Body of pancreas (tissue), 4 donors: ENCODE measurements around the gene PTPRN2. TPM values are rescaled to one million over a fixed set of nuclear protein-coding genes. Genes with fewer than 3 reads are reported as not detected.

ENCODE experiments used
- ATAC-seq: fragments of 150-250 bp; one replicate; pipeline ENCODE4 v1.9.1; 2016
- DNase-seq, 4 donors: peaks; one replicate each; pipeline ENCODE4 v3.0.0-alpha.2; 2019
- H3K27ac ChIP-seq, 4 donors: fragments of 200-600 bp; sonication (generic); 1 replicate in 3 of 4; 2 replicates in 1 of 4; pipeline versions ENCODE4 v1.5.1 to v1.6.1; 2016 to 2019; ENCODE audit warnings: mild to moderate bottlenecking in 1 of 4, mixed read lengths in 1 of 4, moderate library complexity in 1 of 4
- H3K27me3 ChIP-seq, 2 donors: fragments of 200-600 bp; sonication (generic); one replicate each; pipeline ENCODE4 v1.6.0; 2016; ENCODE audit warnings: mild to moderate bottlenecking in 1 of 2
- H3K36me3 ChIP-seq, 2 donors: fragments of 200-600 bp; sonication (generic); replicated peaks in 1 of 2; 2 replicates each; pipeline ENCODE4 v1.5.1; 2016; ENCODE audit warnings: low read depth in 2 of 2; ENCODE audit not compliant: insufficient read depth in 1 of 2
- H3K4me1 ChIP-seq: fragments of 200-600 bp; sonication (generic); one replicate; pipeline ENCODE4 v1.6.0; 2016
- H3K4me3 ChIP-seq, 2 donors: fragments of 200-600 bp; sonication (generic); 1 replicate in 1 of 2; 2 replicates in 1 of 2; pipeline ENCODE4 v1.5.1; 2016 to 2019
- H3K9me3 ChIP-seq, 3 donors: fragments of 200-600 bp; sonication (generic); 1 replicate in 2 of 3; 2 replicates in 1 of 3; pipeline ENCODE4 v1.5.1; 2016
- POLR2A ChIP-seq, 3 donors: fragments of 450-650 bp; IDR thresholded peaks; one replicate each; pipeline ENCODE4 v1.6.1; 2016; ENCODE audit warnings: antibody characterized with exemption in 3 of 3, mild to moderate bottlenecking in 2 of 3
- WGBS, 2 donors: methylation state at CpG; one replicate each; pipeline ENCODE4 v1.1.5; 2017; 5-methylcytosine and 5-hydroxymethylcytosine counted together
- intact Hi-C: fragments of 100-400 bp; cut with DNase I; formaldehyde crosslinking; loops from one replicate; pipeline ENCODE4 v1.15.1; 2023
- total RNA-seq, 2 donors: library from RNA; depleted of rRNA; stranded (reverse); fragments of >200 nt; gene quantifications; one replicate each; pipeline ENCODE4 v1.1.0, GENCODE V29; 2016
- TF ChIP-seq, protein P1 (sequence below), 7 experiments: fragments of 450-650 bp in 4 of 7; fragments of 200-600 bp in 3 of 7; sonication (generic) in 3 of 7; IDR thresholded peaks; one replicate each; pipeline ENCODE4 v1.5.1; 2016 to 2019; ENCODE audit warnings: antibody characterized with exemption in 7 of 7

Gene PTPRN2
- total RNA-seq, 2 donors from 2014 or later: 31.6 to 76.1 TPM

DNA sequence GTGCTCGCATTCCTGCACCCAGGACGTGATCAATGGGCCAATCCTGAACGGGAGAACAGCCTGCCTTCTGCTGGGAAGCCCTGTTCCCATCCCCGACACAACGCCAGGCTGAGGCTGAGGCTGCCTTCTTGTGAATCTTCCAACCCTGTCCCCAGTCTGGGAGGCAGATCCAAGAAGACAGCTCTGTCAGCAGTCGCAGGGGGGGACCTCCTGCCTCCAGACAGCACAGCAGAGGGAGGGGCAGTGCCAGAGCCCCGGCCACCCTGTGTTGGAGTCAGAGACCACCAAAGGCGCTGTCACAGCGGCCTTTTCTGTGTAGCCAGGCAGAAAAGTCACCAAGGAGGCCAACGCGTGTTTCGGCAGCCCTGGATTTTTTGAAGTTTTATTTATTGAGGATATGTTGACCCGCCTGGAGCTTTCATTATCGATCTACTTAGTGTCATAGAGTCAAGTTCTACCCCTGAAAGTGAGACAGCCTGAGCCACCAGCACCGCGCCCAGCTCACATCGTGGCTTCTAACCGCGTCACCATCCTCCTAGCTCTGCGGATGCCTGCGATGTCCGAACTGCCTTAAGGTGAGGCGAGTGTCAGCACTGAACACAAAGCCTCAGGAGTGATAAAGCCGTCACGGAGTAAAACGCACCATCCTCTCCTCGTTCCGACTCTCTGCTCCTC is 86.1 kb downstream of the PTPRN2 start:
- 89 to 90% methylated on average over 22 to 28 of the region's 28 CpGs for WGBS, 2 donors
- H3K36me3 ChIP-seq: no peaks in the 10 kb centered on the region
- intact Hi-C loops: no loop called here
- TF ChIP-seq, protein P1, sequence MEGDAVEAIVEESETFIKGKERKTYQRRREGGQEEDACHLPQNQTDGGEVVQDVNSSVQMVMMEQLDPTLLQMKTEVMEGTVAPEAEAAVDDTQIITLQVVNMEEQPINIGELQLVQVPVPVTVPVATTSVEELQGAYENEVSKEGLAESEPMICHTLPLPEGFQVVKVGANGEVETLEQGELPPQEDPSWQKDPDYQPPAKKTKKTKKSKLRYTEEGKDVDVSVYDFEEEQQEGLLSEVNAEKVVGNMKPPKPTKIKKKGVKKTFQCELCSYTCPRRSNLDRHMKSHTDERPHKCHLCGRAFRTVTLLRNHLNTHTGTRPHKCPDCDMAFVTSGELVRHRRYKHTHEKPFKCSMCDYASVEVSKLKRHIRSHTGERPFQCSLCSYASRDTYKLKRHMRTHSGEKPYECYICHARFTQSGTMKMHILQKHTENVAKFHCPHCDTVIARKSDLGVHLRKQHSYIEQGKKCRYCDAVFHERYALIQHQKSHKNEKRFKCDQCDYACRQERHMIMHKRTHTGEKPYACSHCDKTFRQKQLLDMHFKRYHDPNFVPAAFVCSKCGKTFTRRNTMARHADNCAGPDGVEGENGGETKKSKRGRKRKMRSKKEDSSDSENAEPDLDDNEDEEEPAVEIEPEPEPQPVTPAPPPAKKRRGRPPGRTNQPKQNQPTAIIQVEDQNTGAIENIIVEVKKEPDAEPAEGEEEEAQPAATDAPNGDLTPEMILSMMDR (IDR thresholded peaks at IDR 0.05): no peak
- no peak for TF ChIP-seq POLR2A (IDR thresholded peaks at IDR 0.05)
- H3K27ac ChIP-seq: no peak overlapping the region
- peaks cover 0 to 7% (median 0%) of the 10 kb centered on the region in 3 donors for H3K9me3 ChIP-seq
- no peak for DNase-seq
- no peaks in the 10 kb centered on the region for H3K27me3 ChIP-seq
- H3K4me3 ChIP-seq: no peak overlapping the region
- ATAC-seq: no peak
- peaks cover 7% of the 10 kb centered on the region for H3K4me1 ChIP-seq

DNA sequence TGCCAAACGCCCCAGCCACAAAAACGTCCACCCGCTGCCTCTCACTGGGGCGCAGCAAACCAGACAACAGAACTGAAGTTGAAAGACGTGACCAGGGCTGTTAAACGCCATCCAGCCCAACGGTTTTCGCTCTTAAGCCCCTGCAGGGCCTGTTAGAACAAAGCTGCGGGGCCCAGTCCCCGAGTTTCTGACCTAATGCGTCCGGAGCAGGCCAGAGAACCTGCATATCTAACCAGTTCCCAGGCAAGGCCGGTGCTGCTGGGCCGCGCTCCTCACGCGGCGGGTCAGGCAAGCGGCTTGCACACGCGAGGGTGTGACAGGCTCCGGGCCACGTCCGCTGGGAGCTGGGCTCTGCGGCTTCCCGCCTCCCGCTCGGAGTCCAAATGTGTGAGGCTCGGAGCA is 87.0 kb downstream of the PTPRN2 start:
- ATAC-seq (no peak), DNase-seq (no peak)
- intact Hi-C loops: no loop called here
- 80 to 82% methylated on average over 27 to 29 of the region's 29 CpGs for WGBS, 2 donors
- Histone ChIP-seq H3K27me3 (no peaks in the 10 kb centered on the region), H3K4me1 (peaks cover 7% of the 10 kb centered on the region), H3K36me3 (no peaks in the 10 kb centered on the region), H3K27ac (no peak overlapping the region), H3K9me3 (peaks cover 0 to under 1% (median 0%) of the 10 kb centered on the region in 3 donors), H3K4me3 (no peak overlapping the region)
- TF ChIP-seq, protein P1 (IDR thresholded peaks at IDR 0.05): no peak
- no peak for TF ChIP-seq POLR2A (IDR thresholded peaks at IDR 0.05)

DNA sequence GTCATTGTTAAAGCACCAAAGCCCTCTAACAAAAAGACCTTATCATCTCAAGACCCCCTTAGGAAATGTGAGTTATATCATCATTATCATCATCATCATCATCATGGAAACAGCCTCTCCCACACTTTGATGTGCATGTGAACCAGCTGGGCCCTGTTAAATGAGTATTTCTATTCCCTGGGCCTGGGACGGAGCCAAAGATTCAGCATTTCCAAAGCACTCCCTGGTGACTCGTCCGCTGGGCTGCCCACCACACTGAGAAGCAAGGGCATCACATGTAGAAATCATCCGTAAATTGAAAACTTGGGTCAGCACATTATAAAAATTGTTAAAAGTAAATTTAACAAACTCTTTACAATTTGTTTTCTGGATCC is 88.6 kb downstream of the PTPRN2 start:
- Histone ChIP-seq H3K4me3 (no peak overlapping the region), H3K27me3 (no peaks in the 10 kb centered on the region), H3K27ac (no peak overlapping the region), H3K4me1 (peaks cover 7% of the 10 kb centered on the region), H3K9me3 (no peaks in the 10 kb centered on the region), H3K36me3 (no peaks in the 10 kb centered on the region)
- no peak for TF ChIP-seq POLR2A (IDR thresholded peaks at IDR 0.05)
- TF ChIP-seq, protein P1 (IDR thresholded peaks at IDR 0.05): no peak
- WGBS, 2 donors: 94 to 97% methylated on average over 4 of the region's 4 CpGs
- DNase-seq: no peak
- intact Hi-C loops: no loop called here
- no peak for ATAC-seq

DNA sequence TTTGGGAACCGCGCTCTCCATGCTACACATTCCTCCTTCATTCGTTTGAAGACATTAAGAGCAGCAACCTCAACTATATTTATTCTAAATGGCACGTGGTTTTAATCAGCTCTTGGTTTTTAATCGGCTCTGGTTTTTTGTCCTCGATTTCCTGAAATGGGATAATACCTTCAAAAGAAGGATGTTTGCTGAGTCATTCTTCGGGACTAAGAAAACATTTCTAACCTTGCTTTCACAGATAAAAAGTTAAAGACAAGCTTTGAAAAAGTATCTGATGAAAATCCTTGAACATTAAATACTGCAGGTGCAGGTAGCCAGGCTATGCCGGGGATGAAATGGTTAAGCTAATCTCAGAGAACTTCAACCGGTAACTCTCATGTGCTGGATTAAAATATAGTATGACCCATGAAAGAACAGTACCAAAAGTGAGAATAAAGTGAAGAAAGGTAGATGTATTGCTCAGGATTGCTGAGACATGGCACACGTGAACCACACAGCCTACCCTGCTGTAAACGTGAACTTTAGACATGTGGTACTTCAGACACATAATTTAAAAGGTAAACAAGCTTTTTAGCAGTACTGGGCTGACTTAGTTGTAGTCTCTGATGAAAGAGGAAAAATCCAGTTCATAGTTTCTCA is 89.1 kb downstream of the PTPRN2 start:
- H3K4me1 ChIP-seq: peaks cover 7% of the 10 kb centered on the region
- ATAC-seq (no peak), DNase-seq (no peak)
- no peaks in the 10 kb centered on the region for H3K27me3 ChIP-seq
- TF ChIP-seq POLR2A (IDR thresholded peaks at IDR 0.05): no peak
- TF ChIP-seq, protein P1 (IDR thresholded peaks at IDR 0.05): no peak
- intact Hi-C loops: no loop called here
- WGBS, 2 donors: 39 to 40% methylated on average over 11 of the region's 11 CpGs
- no peak overlapping the region for H3K4me3 ChIP-seq
- no peaks in the 10 kb centered on the region for H3K9me3 ChIP-seq
- H3K36me3 ChIP-seq: no peaks in the 10 kb centered on the region
- no peak overlapping the region for H3K27ac ChIP-seq

DNA sequence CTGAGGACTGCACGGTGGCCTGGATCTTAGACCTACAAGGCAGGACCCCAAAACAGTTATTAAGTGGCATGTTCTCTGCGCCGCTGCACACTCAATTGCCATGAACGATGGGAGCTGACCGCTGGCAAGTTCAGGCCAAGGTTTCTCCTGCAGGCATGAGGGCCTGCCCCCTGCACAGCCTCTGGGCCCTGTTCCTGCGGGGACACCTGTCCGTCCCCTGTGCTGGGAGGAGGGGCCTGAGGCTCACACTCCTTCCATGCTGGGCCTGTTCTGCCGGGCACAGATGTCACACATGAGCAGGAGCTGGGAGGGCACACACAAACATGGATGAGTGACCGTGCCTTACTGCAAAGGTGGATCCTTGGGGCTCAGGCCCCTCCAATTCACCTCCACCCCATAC is 90.0 kb downstream of the PTPRN2 start:
- no peaks in the 10 kb centered on the region for H3K36me3 ChIP-seq
- 77 to 80% methylated on average over 1 to 8 of the region's 9 CpGs for WGBS, 2 donors
- H3K27ac ChIP-seq: no peak overlapping the region
- H3K27me3 ChIP-seq: no peaks in the 10 kb centered on the region
- H3K4me3 ChIP-seq: no peak overlapping the region
- ATAC-seq (no peak), DNase-seq (no peak)
- intact Hi-C loops: no loop called here
- no peak for TF ChIP-seq POLR2A (IDR thresholded peaks at IDR 0.05)
- TF ChIP-seq, protein P1 (IDR thresholded peaks at IDR 0.05): no peak
- H3K9me3 ChIP-seq: no peaks in the 10 kb centered on the region
- peaks cover 7% of the 10 kb centered on the region for H3K4me1 ChIP-seq
